Kidney (tissue), 14 donors: ENCODE measurements around the gene CENPC. TPM values are rescaled to one million over a fixed set of nuclear protein-coding genes. Genes with fewer than 3 reads are reported as not detected.

Experiments used
- DNase-seq, 5 donors: peaks; one replicate each; pipeline ENCODE4 v3.0.0-alpha.2; 2013 to 2020
- FAIRE-seq: peaks from 2 replicates; lab custom pipeline; 2012; peaks lifted over from hg19 to GRCh38; lab: Jason Lieb, UNC
- H3K27ac ChIP-seq, 2 donors: one replicate each; pipeline ENCODE4 v1.7.0; 2013; ENCODE audit warnings: low read depth in 2 of 2, low read length in 2 of 2, inconsistent platforms in 1 of 2
- H3K27me3 ChIP-seq: one replicate; pipeline ENCODE4 v1.7.1; 2013; ENCODE audit warnings: low read length, inconsistent platforms; ENCODE audit not compliant: control insufficient read depth, insufficient read depth
- H3K36me3 ChIP-seq, 3 donors: one replicate each; pipeline versions ENCODE4 v1.7.0 to v1.7.1; 2013; ENCODE audit warnings: low read length in 3 of 3, control low read depth in 1 of 3, inconsistent platforms in 1 of 3; ENCODE audit not compliant: insufficient read depth in 3 of 3, control insufficient read depth in 2 of 3
- H3K4me1 ChIP-seq, 3 donors: one replicate each; pipeline versions ENCODE4 v1.7.0 to v1.7.1; 2013; ENCODE audit warnings: low read length in 3 of 3, inconsistent platforms in 1 of 3, low read depth in 1 of 3; ENCODE audit not compliant: control insufficient read depth in 2 of 3, insufficient read depth in 2 of 3
- H3K4me3 ChIP-seq, 3 donors: one replicate each; pipeline versions ENCODE4 v1.7.0 to v1.8.1; 2013; ENCODE audit warnings: low read length in 3 of 3, control low read depth in 1 of 3, inconsistent platforms in 1 of 3
- H3K9ac ChIP-seq, 3 donors: one replicate each; pipeline versions ENCODE4 v1.7.0 to v1.7.1; 2013; ENCODE audit warnings: low read length in 3 of 3, control low read depth in 1 of 3, inconsistent platforms in 1 of 3
- H3K9me3 ChIP-seq, 3 donors: one replicate each; pipeline versions ENCODE4 v1.7.0 to v1.7.1; 2013; ENCODE audit warnings: low read length in 3 of 3, control low read depth in 1 of 3, inconsistent platforms in 1 of 3; ENCODE audit not compliant: control insufficient read depth in 2 of 3, insufficient read depth in 1 of 3
- CTCF ChIP-seq: IDR thresholded peaks from 3 replicates; pipeline ENCODE4 v1.5.1; 2012; ENCODE audit warnings: mild to moderate bottlenecking, moderate library complexity, borderline replicate concordance; ENCODE audit not compliant: insufficient read depth; ENCODE audit errors: extremely low read depth
- intact Hi-C: fragments of 100-400 bp; cut with DNase I; formaldehyde crosslinking; loops from one replicate; pipeline ENCODE4 v1.11.1; 2022
- polyA plus RNA-seq: library from polyadenylated mRNA; stranded (reverse); fragments of 350-450 nt; fragmentation: Illumina TruSeq; extraction: RNeasy Lipid Tissue Mini Kit (QIAGEN cat#74804); gene quantifications from one replicate; pipeline ENCODE4 v1.2.3, GENCODE V29; 2014; ENCODE audit warnings: low read depth, low replicate concordance; ENCODE audit not compliant: insufficient read depth
- total RNA-seq: library from RNA; stranded (reverse); fragmentation: NEBNext Ultra II Directional; extraction: Animal tissue kit (Norgen Biotek cat#: 25700); gene quantifications from one replicate; pipeline ENCODE4 v1.2.1, GENCODE V29; 2021
- donor health status: control.
- donor health status: control.
- donor health status: control.
- donor health status: control.
- donor health status: control.
- donor health status: DM: yes; HTN: yes; CAD: no.
- donor health status: Normal renal cell carcinoma (clear cell type).

CENPC gene
- total and polyA plus RNA-seq, 2 donors from 2014 or later: 4.6 to 24.7 TPM

GRCh38 chr4:67565284-67565683 lies 20.0 kb upstream of the CENPC start:
- Histone ChIP-seq H3K9me3 (no peaks in the 10 kb centered on the region), H3K9ac (no peak overlapping the region), H3K4me1 (no peaks in the 10 kb centered on the region), H3K27ac (no peak overlapping the region), H3K4me3 (no peak overlapping the region), H3K36me3 (no peaks in the 10 kb centered on the region), H3K27me3 (no peaks in the 10 kb centered on the region)
- intact Hi-C loops: no loop called here
- no peak for TF ChIP-seq CTCF
- DNase-seq (no peak), FAIRE-seq (no peak)

GRCh38 chr4:67558493-67558892 lies 13.2 kb upstream of the CENPC start, which contains the start of gene STAP1:
STAP1 (plus strand) TSS chr4:67558727; CDS start chr4:67558810, 83 bp downstream.
- intact Hi-C loops: no loop called here
- Histone ChIP-seq H3K4me3 (no peak within 1 kb of the TSS), H3K36me3 (no peaks in the 10 kb centered on the region), H3K27me3 (no peaks in the 10 kb centered on the region), H3K27ac (no peak within 1 kb of the TSS), H3K4me1 (no peaks in the 10 kb centered on the region), H3K9me3 (no peaks in the 10 kb centered on the region), H3K9ac (no peak within 1 kb of the TSS)
- TF ChIP-seq CTCF: no peak
- FAIRE-seq: no peak
- DNase-seq: no peak

GRCh38 chr4:67556436-67556835 lies 11.1 kb upstream of the CENPC start:
- Histone ChIP-seq H3K4me3 (no peak overlapping the region), H3K36me3 (no peaks in the 10 kb centered on the region), H3K9ac (no peak overlapping the region), H3K9me3 (no peaks in the 10 kb centered on the region), H3K27ac (no peak overlapping the region), H3K4me1 (no peaks in the 10 kb centered on the region), H3K27me3 (no peaks in the 10 kb centered on the region)
- no peak for DNase-seq
- FAIRE-seq: no peak
- intact Hi-C loops: no loop called here
- no peak for TF ChIP-seq CTCF

- no peaks in the 10 kb centered on the region for H3K9me3 ChIP-seq
- H3K9ac ChIP-seq: no peak overlapping the region
- no peaks in the 10 kb centered on the region for H3K4me1 ChIP-seq
- H3K27me3 ChIP-seq: no peaks in the 10 kb centered on the region
- H3K27ac ChIP-seq: no peak overlapping the region
- DNase-seq: no peak
- no peak overlapping the region for H3K4me3 ChIP-seq
- intact Hi-C loops: no loop called here
- no peaks in the 10 kb centered on the region for H3K36me3 ChIP-seq
- no peak for TF ChIP-seq CTCF
- no peak for FAIRE-seq
These were observed 10.1 kb upstream of the CENPC start for GRCh38 chr4:67555447-67555846.
